IPS-NIHi7 (cell line): Measurements from ENCODE around the gene ADSL.

Source experiments
- DNase-seq: peaks from one replicate; pipeline ENCODE4 v3.0.0; 2012; ENCODE audit warnings: mixed read lengths; ENCODE audit errors: extremely low spot score

The ADSL gene

DNA sequence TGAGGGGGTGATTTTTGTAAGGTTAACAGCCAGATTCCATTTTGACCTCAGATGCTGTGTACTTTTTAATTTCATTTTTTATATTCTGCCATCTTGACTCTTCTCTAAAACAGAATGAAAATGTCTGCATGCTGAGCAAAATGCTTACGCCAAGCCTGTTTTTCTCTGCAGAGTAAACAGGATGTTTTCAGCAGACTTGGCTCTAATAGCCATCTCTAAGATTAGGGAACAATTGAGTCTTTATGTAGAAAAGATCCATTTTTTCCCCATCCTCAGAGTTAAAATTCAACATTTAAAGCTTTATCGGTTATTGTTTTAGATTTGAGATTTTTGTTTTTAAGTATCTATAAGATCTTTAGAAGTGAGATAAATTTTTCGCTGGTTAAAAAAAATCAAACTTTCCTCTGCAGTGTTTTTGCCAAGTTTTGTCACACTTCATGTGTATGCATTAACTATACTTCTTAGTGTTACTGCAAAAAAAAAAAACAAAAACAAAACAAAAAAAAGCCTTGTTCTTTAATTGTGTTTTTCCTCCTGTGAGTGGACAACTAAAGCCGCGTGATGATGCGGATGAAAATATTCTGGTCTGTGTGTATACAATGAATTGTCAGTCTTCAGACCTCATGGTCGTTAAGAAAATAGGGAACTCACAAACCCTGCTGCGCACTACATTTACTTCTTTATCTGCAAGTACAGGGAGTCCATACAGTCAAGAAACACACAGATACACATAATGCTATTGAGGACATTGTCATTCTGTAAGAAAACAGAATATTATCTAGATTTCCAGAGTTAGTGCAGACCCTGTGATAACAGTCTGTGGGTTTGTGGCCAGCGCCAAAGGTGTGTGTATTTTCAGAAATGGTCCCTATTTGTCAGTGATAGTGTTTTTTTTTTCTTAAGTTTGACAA is 17.5 kb upstream of the ADSL start:
- DNase-seq: no peak

DNA sequence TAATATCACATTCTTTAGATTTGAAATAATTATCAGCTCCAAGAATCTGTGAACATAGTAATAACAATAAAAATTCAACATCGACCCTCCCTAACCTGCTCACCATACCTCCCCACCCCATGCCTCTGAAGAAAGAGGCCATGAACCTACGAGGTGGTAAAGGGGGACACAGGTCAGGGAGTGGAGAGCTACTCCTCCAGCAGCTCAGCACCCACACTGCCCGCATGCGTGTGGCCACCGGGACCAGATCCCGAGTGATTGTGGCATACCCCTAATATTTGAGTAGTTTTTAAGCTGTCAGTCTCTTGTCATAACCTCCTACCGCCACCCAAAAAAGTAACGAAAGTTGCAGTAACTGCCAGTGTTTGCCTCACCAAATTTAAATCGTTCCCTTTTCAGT is 16.8 kb upstream of the ADSL start:
- no peak for DNase-seq

DNA sequence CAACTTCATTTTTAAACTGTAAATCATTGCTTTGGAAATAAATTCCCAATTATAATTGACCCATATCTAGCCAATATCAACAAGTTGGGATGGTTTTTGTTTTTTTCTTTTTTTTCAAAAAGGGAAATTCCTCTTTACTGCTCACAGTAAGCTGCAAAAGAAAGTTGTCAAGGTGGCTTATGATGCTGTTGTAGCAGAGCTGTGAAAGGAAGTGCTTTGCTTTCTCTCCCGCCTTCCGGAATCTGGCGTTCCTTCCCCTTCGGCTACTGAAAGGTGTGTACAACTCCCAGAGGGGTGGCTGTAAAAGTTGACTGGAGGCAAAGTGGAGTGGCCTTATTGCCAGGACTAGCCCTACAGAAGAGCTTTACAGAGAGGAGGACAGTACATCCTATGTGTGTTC is 16.2 kb upstream of the ADSL start:
- DNase-seq: no peak

DNA sequence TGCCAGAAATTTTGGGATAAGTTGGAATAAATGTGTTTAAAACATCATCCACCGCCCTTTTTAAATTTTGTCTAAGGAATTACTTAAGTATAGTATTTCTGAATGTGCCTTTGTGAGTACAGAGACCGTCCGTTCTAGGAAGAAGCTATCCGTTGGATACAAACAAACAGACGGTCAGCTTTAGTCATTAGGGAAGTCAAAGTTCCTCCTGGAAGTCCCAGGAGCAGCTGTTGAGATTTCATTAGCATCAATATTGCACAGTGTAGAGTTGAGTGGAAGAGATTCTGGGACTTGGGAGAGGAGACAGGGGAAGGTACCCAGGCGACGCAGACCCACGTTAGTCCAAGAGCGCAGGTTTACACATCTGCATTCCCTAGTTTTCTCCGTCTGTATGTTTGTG is 15.7 kb upstream of the ADSL start:
- DNase-seq: no peak

DNA sequence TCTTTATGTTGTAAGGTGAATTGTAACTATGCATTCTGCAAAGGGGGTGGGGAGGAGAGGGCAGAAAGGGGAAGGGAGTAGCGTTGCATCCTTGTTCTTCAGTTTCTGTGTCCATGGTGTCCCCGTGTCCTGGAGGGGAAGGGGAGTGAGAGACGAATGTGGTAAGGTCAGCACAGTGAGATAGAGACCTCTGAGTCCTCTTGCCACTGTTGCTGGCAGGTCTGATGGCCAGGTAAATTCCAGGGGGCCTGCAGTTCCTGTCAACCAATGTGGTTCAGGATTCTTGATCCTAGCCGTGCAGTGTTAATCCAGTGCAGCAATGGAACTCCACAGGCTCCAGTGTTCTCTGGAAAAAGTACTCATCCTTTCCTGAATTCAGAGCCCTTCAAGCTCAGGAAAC is 14.6 kb upstream of the ADSL start:
- DNase-seq: no peak

DNA sequence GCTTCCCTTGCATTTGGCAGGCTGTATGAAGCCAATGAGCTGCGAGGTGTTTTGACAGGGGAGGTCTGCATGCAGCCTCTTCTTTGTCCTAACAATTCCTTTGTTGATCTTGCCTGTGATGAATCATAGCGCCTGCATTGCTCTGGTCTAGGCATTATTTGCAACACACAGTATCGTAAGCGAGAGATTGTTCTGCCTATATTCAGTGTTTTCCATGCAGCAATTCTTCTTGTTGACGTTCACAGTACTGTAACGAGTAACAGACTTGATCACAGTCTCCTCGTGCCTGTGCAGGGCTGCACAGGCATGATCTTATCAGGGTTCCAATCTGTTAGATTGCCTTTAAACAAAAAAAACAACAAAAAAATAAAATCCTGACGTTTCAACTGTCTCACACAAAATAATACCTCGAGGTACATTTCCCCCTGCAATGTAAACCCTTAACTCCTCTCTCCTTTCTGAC is 13.9 kb upstream of the ADSL start:
- no peak for DNase-seq

DNA sequence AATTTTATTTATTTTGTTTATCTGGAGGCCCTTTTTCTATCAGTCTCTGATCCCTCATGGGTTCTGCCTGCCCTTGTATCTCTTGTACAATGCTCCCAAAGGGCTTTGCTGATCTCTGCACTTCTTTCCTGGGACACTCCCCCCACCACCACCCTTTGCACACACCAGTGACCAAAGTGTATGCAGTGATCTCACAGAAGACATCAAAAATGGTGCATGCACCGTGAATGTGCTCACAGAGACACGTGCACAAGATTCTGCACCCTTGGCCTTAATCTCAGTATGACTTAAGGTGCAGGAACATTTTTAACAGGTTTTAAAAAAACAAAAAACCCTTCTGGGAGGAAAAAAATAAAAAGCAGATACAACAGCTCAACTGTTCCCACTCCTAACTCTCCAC is 12.2 kb upstream of the ADSL start:
- DNase-seq: no peak

DNA sequence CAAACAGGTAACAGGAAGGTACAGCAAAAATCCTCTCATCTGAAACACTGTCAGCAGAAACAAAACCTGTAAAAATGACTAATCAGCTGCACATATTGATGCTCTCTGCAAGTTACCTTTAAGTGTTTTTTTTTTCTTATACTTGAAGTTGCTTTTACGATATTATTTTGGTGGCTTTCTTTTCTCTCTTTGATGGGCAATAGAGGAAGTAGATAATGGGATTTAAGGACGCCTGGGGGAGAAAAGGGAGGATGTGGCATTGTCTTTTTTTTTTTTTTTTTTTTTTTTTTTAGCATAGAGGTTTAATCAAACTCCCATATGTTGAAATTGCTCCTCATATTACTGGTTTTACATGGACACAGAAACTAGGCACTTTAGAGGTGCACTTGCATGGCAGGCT is 11.4 kb upstream of the ADSL start:
- DNase-seq: no peak

DNA sequence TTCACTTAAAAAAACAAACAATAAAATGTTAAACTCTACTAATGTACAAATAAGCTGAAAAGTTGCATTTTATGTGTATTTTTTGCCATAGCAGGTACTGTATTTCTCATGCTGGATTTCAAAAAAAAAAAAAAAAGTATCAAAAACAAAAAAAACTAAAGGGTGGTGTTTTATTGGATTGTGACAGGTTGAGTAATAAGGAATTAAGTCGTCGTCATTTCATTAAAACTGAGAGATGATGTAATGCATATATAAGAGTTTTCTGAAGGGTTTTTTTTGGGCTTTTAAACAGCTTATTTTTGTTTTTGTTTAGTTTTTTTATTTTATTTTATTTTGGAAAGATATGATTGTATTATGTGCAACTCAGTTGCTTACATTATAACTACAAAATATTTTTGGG is 10.9 kb upstream of the ADSL start:
- no peak for DNase-seq

DNA sequence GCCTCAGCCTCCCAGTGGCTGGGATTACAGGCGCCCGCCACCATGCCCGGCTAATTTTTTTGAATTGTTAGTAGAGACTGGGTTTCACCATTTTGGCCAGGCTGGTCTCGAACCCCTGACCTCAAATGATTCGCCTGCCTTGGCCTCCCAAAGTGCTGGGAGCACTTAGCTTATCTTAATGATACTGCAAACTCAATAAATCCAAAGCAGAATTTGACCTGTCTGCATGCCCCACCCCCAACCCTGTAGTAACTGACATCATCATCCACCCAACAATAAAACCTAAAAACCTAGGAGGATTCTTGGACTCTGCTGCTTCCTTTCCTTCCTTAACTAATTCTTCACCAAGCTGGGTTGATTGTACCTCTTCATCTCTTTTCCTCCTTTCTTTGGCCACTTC is 6.3 kb upstream of the ADSL start:
- DNase-seq: no peak

DNA sequence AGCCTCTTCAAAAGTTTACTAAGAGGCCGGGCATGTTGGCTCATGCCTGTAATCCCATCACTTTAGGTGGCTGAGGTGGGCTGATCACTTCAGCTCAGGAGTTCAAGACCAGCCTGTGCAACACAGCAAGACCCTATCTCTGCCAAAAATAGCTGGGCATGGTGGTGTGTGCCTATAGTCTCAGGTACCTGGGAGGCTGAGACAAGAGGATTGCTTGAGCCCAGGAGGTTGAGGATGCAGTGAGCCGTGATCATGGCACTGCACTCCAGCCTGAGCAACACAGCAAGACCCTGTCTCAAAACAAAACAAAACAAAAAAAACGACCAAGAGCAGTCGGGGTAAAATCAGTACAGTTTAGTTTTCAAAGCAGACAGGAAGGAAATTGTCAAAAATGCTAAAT is 4.7 kb upstream of the ADSL start:
- no peak for DNase-seq

DNA sequence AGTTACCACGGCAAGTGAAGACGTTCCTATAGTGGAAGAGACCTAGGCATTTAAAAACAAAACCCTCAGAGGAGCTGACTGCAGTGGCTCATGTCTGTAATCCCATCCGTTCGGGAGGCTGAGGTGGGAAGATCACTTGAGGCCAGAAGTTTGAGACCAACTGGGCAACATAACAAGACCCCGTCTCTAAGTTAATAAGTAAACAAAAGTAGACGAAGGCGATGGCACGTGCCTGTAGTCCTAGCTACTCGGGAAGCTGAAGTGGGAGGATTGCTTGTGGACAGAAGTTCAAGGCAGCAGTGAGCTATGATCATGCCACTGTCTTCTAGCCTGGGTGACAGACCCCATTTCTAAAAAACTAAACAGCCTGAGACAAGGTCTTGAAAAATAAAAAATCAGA is 3.8 kb upstream of the ADSL start:
- no peak for DNase-seq

DNA sequence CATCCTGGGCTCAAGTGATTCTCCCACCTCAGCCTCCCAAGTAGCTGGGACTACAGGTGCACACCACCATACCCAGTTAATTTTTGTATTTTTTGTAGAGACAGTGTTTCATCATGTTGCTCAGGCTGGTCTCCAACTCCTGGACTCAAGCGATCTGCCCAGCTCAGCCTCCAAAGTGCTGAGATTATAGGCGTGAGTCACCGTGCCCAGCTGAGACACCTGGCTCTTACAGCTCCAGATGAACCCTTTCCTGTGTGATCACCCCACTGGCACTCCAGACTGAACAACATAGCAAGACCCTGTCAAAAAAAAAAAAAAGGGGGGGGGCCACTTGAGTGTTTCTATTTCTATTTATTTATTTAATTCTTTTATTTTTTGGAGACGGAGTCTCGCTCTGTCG is 1.0 kb upstream of the ADSL start:
- DNase-seq: no peak

DNA sequence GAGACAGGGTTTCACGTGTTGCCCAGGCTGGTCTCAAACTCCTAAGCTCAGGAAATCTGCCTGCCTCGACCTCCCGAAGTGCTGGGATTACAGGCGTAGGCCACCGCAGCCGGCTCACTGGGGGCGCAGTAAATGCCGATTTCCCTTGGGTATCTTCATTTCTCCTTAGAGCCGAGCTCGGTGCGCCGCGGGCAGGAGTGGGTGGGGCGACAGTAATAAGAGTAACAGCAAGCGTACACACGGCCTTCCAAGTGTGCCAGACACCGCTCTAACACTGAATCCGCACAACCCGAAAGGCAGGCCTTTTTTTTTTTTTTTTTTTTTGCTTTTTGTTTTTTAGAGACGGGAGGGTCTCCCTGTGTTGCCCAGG is 500 bp upstream of the ADSL start:
- DNase-seq: no peak

DNA sequence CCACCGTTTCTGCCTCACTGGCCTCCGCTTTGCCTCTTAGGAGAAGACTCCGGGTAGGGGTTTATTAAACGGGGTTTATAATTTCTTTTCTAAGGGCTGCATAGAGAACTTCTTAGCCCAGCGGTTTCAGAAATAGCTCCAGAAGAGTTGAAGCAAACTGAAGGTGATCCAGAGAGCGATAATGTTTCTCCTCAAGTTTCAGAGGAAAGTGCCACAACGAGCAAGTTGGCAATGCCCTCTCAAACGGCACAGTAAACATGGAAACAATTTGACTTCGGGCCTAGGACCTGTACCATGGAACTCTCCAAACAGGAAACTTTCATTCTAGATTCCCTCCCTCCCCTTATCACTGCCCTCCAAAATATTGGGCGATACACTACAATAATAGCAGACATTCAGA is 1.0 kb downstream of the ADSL start:
- no peak for DNase-seq

DNA sequence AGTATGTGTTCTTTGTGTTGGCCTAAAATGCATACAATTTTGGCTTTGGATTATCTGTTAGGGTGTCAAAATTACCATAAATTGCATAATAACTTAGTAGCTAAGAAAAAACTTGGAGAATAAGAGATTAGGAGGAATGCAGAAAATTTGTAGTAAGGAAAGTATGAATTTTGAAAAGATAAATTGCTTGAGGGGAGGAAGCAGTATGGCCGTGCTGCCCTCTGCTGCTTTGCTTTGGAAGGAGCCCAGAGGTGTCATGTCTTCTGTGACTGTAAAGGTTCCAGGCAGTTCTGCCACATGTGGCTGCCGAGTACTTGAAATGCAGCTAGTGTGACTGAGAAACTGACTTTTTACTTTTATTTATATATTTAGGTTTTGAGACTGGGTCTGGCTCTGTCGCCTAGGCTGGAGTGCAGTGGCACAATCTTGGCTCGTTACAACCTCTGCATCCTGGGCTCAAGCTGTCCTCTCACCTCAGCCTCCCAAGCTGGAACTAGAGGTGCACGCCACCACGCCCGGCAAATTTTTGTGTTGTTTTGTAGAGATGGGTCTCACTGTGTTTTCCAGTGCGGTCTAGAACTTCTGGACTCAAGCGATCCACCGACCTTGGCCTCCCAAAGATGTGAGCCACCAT is 1.8 kb downstream of the ADSL start:
- DNase-seq: peak; percentile 72

DNA sequence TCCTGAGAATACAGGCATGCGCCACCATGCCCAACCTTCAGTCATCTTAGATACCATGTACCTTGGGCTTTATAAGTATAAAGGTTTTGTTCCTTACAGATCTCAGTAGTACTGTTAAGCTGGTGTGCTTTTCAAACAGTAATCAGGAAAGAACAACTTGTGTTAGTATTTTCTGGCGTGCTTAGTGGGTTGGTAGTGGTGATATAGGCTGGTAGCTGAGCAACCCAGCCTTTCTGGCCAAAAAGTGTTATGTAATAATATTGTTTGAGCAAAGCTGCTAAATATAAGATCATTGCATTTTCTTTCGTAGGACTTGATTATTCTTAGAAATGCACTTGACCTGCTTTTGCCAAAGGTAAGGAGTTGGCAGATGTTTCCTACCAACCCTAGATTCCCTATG is 6.5 kb downstream of the ADSL start:
- no peak for DNase-seq

DNA sequence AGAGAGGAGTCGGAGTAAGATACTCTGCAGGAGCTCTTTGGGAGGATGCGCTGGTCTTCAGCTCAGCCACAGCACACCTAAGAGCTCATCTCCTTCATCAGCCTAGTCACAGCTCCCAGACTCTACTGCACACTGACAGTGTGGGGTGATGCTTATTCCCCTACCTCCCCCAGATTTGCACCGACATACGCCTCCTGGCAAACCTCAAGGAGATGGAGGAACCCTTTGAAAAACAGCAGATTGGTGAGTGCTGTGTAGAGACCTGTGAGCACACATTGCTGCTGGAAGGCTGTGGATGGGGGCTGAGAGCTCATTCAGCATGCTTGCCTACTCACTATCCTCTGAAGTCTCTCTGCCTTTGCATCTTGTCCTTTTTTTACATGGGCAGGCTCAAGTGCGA is 14.8 kb downstream of the ADSL start:
- DNase-seq: no peak

DNA sequence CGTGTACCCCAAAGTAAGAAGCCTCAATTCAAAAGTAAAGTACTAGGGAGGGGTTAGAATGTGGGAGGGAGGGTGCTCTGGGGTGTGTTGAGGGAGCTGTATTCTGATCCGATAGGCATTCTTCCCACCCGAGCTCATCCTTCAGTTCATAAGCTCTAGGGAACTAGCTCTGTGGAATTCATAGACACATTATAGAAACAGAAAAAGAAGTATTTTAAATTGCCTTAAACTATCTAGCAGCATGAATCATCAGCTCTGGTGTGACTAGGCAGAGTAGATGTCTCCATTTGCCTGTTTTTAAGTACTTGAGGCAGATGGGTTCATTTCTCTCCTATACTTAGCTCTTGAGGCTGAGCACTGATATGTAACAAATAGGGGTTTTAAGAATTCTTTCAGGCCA is 16.8 kb downstream of the ADSL start:
- DNase-seq: no peak

DNA sequence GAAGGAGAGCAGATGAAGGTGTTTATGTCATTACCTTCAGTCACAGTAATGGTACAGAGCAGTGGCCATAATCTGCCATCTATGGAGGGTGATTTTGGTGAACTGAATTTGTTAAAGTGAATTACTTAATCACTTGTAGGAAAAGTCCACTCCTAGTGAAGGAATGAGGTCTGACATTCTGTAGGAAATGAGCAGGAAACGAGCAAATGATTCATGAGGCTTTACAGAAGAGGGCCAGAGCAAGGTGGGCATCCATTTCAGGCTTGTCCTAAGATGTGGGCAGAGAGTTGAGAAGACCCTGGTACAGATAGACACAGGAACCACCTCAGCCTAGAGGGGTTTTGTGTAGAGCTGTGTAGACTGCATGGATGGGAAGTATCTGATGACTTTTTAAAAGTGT is 18.1 kb downstream of the ADSL start:
- DNase-seq: no peak

DNA sequence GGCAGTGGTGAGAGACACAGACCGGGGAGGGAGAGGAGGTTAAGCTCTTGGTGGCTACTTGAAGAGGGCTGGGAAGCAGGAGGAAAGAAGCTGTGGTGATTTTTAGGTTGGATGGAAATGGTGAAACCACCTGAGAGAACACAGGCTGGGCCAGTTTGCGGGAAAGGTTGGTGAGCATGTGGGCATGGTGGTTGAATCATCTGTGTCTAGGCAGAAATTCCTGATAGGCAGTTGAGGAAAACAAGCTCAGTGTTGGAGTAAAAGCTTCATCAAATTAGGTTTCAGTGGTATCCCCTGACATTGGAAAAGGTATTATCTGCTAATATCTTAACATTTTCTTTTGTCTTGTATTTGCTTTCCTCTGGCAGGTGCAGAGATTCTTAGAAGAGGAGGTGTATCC is 19.8 kb downstream of the ADSL start:
- no peak for DNase-seq

DNA sequence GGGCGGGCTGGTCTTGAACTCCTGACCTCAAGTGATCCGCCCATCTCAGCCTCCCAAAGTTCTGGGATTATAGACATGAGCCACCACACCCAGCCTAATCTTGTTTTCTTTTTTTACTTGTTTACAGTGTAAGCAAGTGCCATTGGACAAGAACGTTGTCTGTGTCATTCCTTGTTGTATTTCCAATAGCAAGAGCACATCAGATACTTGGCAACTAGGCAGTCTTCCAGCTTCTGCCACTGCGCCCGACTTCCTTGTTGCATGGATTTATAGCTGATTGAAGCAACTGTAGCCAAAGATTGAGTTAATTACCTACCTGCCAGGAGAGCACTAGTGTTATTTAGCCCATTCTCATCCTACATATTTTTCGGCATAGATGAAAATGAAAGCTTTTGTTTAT is 21.0 kb downstream of the ADSL start:
- DNase-seq: no peak

DNA sequence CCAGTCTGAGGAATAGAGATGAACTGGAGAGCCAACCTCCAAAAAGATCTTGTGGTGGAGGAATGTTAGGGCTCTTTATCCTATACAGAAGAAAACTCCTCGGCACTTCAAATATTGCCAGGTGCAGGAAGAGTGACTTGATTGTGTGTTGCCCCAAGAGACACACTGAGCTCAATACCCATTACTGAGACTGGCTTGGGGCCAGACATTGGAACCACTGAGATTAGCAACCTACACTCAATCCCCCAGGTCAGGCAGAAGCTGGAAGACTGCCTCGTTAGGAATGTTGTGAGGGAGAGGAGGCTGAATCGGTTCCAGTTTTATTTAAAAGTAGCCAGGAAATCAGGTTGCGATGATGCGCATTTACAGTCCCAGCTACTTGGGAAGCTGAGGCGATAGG is 21.7 kb downstream of the ADSL start:
- DNase-seq: no peak

DNA sequence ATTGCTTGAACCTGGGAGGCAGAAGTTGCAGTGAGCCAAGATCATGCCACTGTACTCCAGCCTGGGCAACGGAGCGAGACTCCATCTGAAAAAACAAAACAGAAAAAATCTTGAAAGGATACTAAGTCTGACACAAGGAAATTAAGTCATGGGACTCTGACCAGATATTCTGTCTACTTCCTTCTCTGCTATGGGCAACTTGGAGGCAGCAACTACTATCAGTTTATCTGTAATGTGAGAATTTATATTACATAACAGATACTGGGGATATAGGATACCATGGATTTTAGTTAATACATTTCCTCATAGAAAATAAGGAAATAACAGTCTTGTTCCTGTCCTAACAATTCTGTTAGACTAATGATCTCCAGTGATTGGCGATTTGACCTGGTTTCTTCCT is 22.5 kb downstream of the ADSL start:
- DNase-seq: no peak
